Testis (tissue), 2 donors: ENCODE measurements around the gene HNRNPH2.

Experiments
- CTCF ChIP-seq, 3 experiments: fragments of 450-650 bp in 2 of 3; fragments of 200-600 bp in 1 of 3; sonication (generic) in 1 of 3; IDR thresholded peaks; one replicate each; pipeline ENCODE4 v1.5.1; 2016 to 2019; ENCODE audit warnings: antibody characterized with exemption in 3 of 3, mild to moderate bottlenecking in 2 of 3, moderate library complexity in 1 of 3
- POLR2A ChIP-seq: fragments of 450-650 bp; IDR thresholded peaks from one replicate; pipeline ENCODE4 v1.6.1; 2017; ENCODE audit warnings: antibody characterized with exemption, mild to moderate bottlenecking, moderate library complexity

GRCh38 chrX:101409043-101409442 is 1.0 kb downstream of the HNRNPH2 start:
- no peak for TF ChIP-seq POLR2A
- TF ChIP-seq CTCF (IDR thresholded peaks at IDR 0.05) = no peak
